Heart left ventricle (tissue), 13 donors: Measurements from ENCODE around the gene TULP4.

Experiments used
- POLR2A ChIP-seq, 2 donors: fragments of 450-650 bp; IDR thresholded peaks; one replicate each; pipeline ENCODE4 v1.6.1; 2017; ENCODE audit warnings: antibody characterized with exemption in 2 of 2, mild to moderate bottlenecking in 2 of 2, moderate library complexity in 2 of 2
- TF ChIP-seq, protein P1 (sequence below), 12 donors: fragments of 200-600 bp; sonication (generic) in 4 of 12; IDR thresholded peaks; one replicate each; pipeline versions ENCODE4 v1.5.0 to v1.8.0; 2018 to 2022; ENCODE audit warnings: antibody characterized with exemption in 12 of 12, mild to moderate bottlenecking in 5 of 12
- donor health status: ischemic (EF 13 %, LVEDD 7.1; RV severe dilation, severe dysfunction).
- donor health status: DM: no; HTN: yes; CAD: no.
- donor health status: DM: no; HTN: no; CAD: no.
- donor health status: ischemic (EF 25% LVEDD 6.9; RV normal size, moderate dysfunction).
- donor health status: ischemic (EF 25% LVEDD 5.7; RV mildly dilated, moderate dysfunction).
- donor health status: ischemic (EF 35%, LVEDD 5.7; RV mildly dilated, moderate dysfunction).
- donor health status: nonischemic (EF 11% LVEDD 7.7; RV severe dilation, severe dysfunction).
- donor health status: DM: yes; HTN: yes; CAD: no.
- donor health status: PGD.
- donor health status: ischemic (EF 29% LVEDD 5.4; RV normal size, mild dysfunction).
- donor health status: nonischemic (EF 23%, LVEDD 6.1; RV moderate dilation, normal function).

DNA sequence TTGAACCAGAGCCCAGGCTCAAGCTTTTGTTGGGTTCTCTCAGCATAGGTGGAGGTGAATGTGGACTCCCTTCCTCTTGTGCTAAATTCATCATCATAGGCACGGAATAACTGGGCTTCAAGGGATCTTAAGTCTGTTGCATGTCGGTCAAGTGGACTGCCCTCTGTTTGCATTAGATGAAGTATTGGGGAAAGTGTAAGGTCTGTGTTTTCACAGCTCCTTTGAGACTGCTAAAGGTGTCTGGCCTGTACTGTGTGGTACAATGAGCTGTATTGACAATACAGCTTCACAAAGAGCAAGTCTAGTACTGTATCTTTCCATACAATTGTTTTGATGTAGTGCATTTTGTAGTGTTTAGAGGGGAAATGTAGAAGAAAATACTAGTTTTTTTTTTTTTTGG, 34.3 kb upstream of the TULP4 start:
- TF ChIP-seq, protein P1, sequence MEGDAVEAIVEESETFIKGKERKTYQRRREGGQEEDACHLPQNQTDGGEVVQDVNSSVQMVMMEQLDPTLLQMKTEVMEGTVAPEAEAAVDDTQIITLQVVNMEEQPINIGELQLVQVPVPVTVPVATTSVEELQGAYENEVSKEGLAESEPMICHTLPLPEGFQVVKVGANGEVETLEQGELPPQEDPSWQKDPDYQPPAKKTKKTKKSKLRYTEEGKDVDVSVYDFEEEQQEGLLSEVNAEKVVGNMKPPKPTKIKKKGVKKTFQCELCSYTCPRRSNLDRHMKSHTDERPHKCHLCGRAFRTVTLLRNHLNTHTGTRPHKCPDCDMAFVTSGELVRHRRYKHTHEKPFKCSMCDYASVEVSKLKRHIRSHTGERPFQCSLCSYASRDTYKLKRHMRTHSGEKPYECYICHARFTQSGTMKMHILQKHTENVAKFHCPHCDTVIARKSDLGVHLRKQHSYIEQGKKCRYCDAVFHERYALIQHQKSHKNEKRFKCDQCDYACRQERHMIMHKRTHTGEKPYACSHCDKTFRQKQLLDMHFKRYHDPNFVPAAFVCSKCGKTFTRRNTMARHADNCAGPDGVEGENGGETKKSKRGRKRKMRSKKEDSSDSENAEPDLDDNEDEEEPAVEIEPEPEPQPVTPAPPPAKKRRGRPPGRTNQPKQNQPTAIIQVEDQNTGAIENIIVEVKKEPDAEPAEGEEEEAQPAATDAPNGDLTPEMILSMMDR (IDR thresholded peaks at IDR 0.05): no peak
- no peak for TF ChIP-seq POLR2A (IDR thresholded peaks at IDR 0.05)
